Limb (tissue), 2 donors: ENCODE measurements around the gene FAM168A.
A peak's percentile ranks its signal among the peaks of the same experiment; 100 is the strongest.

Experiments
- DNase-seq, 2 donors: peaks; one replicate each; pipeline ENCODE4 v3.0.0-alpha.2; 2016; ENCODE audit errors: extremely low spot score in 2 of 2

The FAM168A gene, protein sequence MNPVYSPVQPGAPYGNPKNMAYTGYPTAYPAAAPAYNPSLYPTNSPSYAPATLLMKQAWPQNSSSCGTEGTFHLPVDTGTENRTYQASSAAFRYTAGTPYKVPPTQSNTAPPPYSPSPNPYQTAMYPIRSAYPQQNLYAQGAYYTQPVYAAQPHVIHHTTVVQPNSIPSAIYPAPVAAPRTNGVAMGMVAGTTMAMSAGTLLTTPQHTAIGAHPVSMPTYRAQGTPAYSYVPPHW

DNA sequence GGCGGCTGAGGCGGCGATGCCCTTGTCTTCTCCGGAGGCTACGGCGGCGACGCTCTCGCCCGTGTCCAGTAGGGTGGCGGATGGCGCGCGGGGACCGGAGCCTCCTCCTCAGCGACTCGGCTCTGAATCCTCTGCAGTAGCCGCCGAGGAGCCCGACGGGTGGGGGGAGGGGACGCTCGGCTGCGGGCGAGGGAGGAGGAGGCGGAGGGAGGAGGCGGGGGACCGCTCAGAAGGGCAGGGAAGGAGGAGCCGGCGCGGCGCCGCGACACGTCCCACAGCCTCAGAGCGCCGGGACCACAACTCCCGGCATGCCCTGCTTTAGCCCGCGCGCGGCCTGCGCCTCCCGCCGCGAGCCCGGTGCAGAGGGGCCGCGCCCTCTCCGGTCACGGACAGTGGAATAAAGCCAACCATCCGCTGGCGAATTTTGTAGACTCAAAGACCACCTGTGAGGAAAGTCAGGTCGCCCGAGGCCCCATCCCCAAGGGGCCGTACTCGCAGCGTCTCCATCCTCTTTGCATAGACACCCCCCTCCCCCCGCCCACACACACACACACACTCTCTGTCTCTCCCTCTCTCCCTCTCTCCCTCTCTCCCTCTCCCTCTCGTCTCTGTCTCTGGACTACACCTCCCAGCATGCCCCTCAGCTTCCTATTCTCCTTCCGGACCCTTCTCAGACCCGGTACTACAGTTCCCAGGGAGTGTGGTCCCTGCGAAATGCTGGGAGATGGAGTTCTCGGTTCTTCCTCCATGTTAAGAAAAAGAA, at the start of gene FAM168A:
TSS of gene FAM168A (minus strand) at position 157 of the 763 bp plus-strand sequence. CDS start 129,638 bp downstream, outside the sequence.
- DNase-seq, result peak; percentile 97 to 98

DNA sequence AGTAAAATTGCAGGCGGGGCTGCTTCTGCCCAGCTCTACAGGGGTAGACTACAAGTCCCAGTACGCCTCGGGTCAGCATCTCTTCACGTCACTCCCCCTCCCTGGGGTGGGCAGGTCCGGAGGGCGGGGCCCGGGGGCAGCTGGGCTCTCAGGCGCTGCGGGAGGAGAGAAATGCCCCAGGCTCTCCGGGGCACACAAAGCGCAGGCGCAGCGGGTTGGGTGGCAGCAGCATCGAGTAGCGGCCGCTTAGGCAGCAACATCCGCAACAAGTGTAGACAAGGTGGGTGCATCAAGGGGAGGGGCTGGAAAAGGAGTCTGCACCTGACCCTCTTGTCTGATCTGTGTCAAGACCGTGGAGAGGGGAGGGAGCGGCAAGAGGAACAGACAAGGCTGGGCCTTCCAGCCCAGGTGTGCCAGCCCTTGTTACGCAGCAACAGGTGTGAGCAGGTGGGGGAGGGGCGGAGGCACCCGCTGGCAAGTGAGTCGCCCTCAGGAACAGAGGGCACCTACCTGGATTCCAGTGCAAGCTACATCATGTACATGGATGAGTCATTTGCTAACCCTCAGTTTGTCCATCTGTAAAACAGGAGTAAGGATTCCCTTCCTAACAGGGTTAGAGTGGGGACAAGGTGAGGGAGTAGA, 49.7 kb upstream of the FAM168A start:
- peak; percentile 55 to 86 for DNase-seq

DNA sequence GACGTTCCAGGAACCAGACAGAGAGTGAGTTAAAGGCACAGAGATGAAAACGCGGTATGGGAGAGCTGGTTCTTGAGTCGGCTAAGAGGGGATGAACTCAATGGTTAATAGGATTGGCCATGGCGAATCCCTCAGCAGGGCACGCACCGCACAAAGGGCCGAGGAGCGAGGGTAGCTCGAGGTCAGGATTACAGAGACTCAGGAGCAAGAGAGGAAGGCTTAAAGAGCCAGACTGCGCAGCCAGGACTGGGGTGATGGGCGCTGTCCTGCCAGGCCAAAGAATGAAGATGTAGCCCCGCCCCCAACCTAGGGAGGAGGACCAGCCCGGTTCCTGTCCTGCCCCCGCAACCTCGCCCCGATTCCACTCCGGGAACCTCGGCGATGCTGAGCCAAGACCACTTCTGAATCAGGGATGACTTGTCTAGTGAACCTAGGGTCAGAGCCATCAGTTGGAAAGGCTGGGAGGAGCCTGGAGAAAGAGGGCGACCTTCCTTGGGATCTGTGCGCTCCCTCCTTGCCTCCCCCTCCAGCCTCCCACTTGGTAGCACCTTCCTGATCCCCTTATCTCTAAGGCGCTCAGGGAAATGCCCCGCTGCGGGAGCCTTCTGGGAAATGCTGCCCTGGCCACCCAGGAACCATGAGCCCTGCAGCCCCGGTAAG, 48.2 kb upstream of the FAM168A start, which contains the start of gene PLEKHB1:
TSS of gene PLEKHB1 (plus strand) at position 610 of the 660 bp plus-strand sequence. CDS start at position 638, 28 bp downstream.
- no peak for DNase-seq

DNA sequence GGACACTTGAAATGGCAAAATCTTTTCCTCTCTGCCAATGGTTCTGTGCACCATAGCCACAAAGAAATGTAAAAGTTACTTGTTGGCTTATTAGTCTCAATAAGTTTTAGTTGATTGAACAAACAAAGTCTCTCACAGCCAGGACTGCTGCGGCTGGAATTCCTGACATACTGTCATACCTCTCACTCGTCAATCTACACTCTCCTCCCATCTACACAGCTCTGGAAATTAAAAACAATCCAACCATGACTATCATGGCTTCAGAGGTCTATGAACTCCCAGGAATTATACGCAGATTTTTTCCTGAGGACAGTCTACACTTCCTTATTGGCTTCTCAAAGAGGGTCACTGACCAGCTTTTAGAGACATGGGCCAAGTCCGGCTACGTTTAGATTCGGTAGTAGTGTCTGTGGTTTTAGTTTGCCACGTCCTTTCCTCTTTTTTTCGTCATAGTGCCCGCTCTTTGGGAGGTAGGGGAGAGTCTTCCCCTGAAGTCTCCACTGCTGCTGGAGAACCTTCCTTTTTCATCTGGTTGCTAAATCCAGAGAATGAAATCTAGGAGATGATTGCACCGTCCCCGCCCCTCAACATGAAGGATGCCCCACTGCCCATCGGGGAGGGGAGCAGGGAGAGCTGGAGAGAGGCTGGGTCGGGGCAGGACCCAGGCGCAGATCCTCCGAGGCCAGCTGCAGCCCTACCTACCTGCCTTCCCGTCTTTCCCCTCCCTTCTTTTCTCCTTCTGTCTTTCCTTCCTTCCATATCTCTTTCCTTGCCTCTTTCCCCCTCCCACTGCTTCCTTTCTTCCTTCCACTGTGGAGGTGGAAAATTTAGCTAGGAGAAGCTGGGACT, 47.4 kb upstream of the FAM168A start:
- no peak for DNase-seq

DNA sequence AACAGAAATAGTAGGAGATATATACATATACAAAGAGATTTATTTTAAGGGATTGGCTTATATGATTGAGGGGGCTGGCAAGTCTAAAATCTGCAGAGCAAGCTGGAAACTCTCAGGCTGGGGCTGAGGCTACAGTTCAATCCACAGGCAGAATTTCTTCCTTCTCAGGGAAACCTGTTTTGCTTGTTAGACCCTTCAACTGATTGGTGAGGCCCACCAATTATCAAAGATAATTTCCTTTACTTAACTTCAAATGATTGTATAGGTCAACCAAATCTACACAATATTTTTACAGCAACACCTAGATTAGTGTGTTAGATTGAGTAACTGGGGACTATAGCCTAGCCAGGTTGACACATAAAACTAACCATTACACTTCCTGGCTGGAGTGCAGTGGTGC, 43.8 kb upstream of the FAM168A start:
- DNase-seq, result no peak

DNA sequence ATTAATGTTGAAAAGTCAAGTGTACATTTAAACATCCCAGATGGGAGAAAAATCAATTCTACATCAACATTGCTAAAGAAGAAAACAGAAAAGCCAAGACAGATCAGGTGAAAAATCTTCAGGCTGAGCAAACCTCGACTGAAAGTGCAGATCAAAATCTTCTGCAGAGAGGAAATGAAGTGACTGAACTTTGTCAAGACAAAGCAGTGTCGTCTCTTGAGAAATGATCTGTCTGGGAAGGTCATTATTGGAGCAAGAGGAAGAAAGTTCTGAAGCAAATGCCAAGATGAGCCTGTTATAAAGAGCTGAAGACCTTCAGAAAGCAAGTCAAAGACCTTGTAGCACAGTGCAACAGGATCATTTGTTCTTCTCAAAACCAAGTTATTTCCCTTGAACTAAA, 42.7 kb upstream of the FAM168A start:
- DNase-seq, result no peak

DNA sequence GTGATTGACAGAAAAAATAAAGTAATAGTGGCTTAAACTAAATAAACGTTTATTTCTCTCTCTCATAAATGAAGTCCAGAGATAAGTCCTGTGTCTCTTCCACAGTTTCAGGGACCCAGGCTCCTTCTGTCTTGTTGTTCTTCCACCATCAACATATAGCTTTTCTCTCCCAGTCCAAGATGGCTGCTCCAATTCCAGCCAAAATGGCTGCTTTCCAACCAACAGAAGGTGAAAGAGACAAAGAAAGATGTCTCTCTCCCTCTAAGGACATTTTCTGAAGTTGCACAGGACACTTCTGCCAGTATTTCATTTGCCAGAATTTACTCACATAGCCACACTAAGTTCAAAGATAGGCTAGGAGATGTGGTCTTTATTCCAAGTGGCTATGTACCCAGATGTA, 39.1 kb upstream of the FAM168A start:
- DNase-seq, result no peak

DNA sequence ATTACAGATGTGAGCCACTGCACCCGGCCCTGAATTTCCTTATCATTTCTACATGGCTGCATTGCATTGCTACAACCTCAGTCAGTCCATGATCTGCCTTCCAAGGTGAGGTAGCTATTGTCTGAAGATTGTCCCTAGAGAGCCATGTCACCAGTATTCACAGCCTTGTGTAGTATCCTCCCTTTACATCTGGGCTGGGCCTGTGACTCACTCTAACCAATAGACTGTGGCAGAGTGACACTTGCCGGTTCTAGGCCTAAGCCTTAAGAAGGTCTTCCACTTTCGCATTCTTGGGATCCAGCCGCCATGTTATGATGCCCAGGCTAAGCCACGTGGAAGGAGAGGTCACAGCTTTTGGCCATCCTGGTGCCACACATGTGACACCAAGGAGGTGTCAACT, 38.3 kb upstream of the FAM168A start:
- no peak for DNase-seq

DNA sequence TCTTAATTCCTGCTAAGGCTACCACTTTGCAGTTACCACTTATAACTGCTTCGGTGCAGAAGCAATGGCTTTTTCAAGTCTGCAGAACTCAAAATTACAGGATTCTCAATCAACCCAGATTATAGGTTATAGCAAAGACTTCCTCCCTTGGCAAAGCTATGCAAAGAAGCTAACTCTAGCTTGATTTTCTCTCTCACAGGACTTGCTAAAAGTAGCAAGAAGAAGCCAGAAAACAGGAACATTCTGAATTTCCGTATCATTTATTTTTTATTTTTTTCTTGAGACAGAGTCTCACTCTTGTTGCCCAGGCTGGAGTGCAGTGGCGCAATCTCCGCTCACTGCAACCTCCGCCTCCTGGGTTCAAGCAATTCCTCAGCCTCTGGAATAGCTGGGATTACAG, 37.8 kb upstream of the FAM168A start:
- DNase-seq, result no peak

DNA sequence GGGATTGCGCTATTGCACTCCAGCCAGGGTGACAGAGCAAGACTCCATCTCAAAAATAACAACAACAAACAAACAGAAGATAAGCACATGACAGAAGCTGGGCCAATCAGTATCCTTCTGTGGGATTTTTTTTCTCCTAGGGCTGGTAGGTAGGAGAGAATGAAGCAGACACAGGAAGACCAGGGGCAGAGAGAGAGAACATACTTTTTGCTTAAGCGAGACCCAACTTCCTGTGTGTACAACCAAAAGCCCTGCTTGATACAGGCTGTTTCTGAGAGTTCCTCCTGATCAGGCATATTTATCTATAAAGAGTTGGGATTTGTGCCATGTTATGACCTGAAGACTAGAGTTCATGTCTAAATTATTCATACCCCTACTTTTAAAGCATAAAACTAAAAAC, 36.1 kb upstream of the FAM168A start:
- DNase-seq, result no peak

DNA sequence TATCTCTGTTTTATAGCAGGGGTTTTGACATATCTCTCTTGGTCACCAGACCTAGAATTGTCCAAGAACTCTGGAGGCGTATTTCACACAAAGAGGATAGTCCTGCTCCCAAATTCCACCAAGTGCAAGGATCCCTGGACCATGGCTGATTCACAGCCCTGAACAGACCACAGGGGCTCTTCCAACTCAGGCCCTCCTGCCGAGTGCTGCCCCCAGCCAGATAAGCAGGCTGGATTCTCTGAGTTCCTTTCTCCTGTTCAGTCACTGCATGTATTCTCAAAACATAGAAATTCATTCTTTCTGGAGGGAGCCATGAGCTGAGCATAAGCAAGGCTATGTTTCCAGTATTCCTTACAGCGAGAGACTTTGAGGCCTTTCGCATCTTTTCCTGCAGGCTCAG, 35.1 kb upstream of the FAM168A start:
- no peak for DNase-seq

DNA sequence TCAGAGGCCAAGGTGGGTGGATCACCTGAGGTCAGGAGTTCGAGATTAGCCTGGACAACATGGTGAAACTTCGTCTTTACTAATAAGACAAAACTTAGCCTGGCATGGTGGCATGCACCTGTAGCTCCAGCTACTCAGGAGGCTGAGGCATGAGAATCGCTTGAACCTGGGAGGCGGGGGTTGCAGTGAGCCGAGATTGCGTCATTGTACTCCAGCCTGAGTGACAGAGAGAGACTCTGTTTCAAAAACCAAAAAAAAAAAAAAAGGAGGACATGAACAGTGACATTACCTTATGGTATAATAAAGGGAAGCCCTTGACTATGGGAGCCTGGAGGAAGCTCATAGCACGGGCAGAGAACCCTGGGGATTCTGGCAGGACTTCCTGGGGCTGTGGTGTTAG, 32.0 kb upstream of the FAM168A start:
- no peak for DNase-seq

DNA sequence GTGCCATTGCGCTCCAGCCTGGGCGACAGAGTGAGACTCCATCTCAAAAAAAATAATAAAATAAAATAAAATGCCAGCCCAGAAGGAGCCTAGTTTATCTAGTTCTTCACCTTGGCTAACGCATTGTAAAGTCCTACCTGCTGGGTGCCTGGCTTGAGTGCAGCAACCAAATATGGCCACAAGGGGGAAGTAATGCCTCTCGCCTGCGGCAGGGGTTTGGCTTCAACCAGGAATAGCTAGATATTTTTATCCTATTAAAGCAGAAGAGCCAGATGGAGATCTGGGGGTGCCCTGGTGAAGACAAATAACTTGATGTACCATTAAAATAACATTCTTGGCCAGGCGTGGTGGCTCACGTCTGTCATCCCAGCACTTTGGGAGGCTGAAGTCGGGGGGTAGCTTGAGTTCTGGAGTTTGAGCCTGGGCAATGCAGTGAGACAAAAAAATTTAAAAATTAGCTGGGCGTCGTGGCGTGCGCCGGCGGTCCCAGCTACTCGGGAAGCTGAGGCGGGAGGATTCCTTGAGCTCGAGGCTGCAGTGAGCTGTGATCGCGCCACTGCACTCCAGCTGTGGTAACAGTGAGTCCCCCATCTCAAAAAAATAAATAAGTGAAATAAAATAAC, 27.9 kb upstream of the FAM168A start:
- peak; percentile 63 to 81 for DNase-seq

DNA sequence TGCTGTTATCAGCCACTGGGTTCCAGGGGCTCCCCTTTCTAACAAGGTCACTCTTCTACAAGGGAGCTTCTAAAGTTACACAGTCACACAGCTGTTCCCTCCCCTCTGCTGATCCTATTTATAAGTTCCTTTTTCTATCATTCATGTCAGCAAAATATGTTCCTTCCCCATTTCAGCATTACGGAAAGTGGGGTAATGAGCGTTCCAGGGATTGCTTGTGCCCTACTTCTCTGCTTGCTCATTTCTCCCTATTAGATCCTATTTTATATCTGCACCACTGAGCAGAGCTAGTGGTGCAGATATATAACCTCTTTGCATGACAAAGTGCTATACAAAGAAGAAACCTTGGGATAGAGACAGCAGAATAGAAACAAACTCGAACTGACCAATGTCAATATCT, 25.8 kb upstream of the FAM168A start:
- DNase-seq, result peak in 1 of 2 donors; percentile 32

DNA sequence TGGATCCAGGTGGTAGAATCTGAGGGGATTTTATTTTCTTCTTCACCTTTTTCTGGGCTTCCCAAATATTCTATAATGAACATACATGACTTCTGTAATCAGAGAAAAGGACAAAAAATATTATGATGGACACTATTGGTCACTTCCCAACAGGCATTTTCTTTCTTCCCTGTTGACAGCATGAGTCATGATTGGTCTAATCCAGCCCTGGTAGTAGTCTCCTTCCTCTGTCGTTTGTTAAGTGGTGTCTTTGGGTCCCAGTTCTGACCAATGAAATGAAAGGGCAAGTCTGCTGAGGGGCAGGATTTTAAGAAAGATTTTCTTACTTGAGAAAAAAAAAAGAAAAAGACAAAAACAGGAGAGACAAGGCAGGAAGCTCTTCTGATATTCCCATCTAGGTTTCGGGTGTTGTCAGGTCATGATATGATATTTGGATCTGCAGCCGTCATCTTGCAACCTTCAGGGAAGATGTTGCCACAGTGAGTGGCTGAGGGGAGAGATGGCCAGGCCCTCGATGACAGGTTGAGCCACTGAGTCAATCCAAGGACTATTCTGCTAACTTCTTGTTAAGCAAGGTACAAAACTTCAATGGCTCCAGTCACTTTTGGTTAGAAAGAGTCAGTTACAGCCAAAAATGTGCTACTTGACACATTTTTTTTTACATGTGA, 25.1 kb upstream of the FAM168A start:
- DNase-seq, result no peak

DNA sequence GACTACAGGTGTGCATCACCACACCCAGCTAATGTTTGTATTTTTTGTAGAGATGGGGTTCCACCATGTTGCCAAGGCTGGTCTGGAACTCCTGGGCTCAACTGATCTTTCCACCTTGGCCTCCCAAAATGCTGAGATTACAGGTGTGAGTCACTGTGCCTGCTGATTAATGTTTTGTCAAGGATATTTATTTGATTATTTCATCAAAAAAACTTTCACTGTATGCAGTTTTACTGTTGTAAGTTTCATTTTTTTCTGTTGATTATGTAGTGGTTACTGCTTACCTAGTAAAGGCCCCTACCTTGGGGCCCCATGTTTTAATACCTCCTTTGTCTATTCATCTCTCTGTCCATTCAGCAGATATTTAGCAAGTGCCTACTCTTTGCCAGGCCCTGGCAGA, 16.7 kb upstream of the FAM168A start:
- no peak for DNase-seq

DNA sequence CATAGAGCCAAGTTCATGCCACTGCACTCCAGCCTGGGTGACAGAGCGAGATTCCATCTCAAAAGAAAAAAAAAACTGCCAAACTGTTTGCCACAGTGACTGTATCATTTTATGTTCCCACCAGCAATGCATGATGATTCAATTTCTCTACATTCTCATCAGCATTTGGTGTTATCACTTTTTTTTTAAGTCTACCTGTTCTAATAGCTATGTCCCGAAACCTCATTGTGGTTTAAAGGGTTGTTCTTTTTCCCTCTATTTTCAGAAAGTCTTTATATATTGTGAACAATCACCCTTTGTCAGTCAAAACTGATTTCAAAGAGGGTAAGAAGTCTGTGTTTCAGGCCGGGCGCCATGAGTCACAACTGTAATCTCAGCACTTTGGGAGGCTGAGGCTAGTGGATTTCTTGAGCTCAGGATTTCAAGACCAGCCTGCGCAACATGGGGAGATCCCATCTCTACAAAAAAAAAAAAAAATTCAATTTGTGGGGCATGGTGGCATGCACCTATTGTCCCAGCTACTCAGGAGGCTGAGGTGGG, 14.8 kb upstream of the FAM168A start:
- no peak for DNase-seq

DNA sequence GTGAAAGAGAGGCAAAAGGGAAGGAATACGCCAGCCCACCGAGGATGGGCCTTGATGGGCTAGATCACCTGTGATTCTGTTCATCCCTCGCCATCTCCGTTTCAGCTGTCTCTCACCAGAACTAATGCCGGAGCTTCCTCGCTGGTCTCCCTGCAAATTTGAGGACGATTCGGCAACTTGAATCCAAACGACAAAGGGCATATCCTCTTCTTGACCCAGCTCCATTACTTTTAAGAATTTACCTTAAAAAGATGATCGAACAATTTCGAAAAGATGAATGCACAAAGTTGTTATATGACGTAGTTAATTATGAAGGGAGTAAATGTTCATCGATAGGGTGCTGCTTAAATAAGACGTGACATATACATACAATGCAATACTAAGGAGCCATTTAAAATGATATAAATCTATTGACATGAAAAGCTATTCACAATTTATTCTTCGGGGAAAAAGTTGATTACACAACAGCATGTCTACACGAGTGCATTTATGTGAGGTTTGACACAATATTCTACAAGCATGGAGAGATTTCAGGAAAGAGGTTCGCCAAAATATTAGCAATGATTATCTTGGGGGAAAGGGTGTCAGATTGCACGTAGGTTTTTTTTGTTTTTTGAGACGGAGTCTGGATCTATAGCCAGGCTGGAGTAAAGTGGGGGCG, 937 bp upstream of the FAM168A start:
- DNase-seq, result no peak

DNA sequence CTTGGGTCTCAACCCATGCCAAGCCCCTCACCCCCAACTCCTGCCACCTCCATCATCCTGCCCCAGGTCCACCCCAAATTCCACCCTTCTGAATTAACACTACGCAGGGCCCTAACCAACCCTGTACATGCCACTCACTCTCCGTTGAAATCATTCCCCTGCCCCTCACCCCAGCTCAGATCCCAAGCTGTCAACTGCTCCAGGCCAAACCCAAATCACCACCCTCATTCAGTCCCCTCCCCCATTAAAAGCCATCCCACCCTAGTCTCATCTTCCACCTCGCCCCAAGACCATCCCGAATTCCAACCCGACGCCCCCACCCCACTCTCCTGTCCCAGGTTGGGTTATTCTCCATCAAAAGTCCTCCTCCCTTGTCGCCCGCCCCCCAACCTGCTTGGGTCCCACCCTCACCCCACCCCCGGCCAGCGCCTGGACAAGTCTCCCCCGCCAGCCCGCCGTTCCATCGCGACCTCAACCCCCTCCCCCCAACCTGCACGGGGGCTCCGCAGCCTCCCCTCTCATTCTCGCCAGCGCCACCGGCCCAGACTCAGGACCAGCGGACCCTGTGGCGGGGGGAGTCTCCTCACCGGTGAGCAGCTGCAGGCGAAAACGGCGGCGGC, 466 bp downstream of the FAM168A start:
- no peak for DNase-seq
